Natural killer cell (primary cell): ENCODE data around the gene RPL13A. TPM values are rescaled to one million over a fixed set of nuclear protein-coding genes. Genes with fewer than 3 reads are reported as not detected.

Experiments used
- ATAC-seq, 3 donors: fragments of 150-1000 bp in 2 of 3; fragments of 200-7000 bp in 1 of 3; cut with Tn5 transposase; 1 replicate in 1 of 3; 2 replicates in 2 of 3; pipeline ENCODE4 v1.10.0; 2021; ENCODE audit warnings: mild to moderate bottlenecking in 2 of 3, moderate library complexity in 2 of 3
- DNase-seq, 2 donors: peaks; one replicate each; pipeline versions ENCODE4 v3.0.0 to v3.0.0-alpha.2; 2013 to 2021; ENCODE audit warnings: mixed read lengths in 1 of 2
- H3K27ac ChIP-seq: one replicate; pipeline ENCODE4 v1.5.1; 2013; ENCODE audit warnings: mild to moderate bottlenecking, low read length
- H3K27me3 ChIP-seq: one replicate; pipeline ENCODE4 v1.6.1; 2013; ENCODE audit warnings: low read length; ENCODE audit not compliant: control insufficient read depth, insufficient read depth
- H3K36me3 ChIP-seq: one replicate; pipeline ENCODE4 v1.6.1; 2013; ENCODE audit warnings: low read length; ENCODE audit not compliant: control insufficient read depth, insufficient read depth
- H3K4me1 ChIP-seq: one replicate; pipeline ENCODE4 v1.6.1; 2013; ENCODE audit warnings: low read length; ENCODE audit not compliant: control insufficient read depth, insufficient read depth
- H3K4me3 ChIP-seq: one replicate; pipeline ENCODE4 v1.5.1; 2013; ENCODE audit warnings: low read length
- H3K9me3 ChIP-seq: one replicate; pipeline ENCODE4 v1.6.1; 2013; ENCODE audit warnings: low read length; ENCODE audit not compliant: control insufficient read depth, insufficient read depth
- H3K27ac Mint-ChIP-seq, 2 donors: one replicate each; pipeline ENCODE4 v1.8.0; 2022; ENCODE audit warnings: mild to moderate bottlenecking in 2 of 2, mixed read lengths in 2 of 2, moderate library complexity in 1 of 2
- H3K27me3 Mint-ChIP-seq, 2 donors: one replicate each; pipeline ENCODE4 v1.8.0; 2022; ENCODE audit warnings: low read depth in 2 of 2, mixed read lengths in 2 of 2
- H3K36me3 Mint-ChIP-seq: one replicate; pipeline ENCODE4 v1.8.0; 2022; ENCODE audit warnings: mixed read lengths
- H3K4me1 Mint-ChIP-seq, 2 donors: one replicate each; pipeline ENCODE4 v1.8.0; 2022; ENCODE audit warnings: mixed read lengths in 2 of 2
- H3K4me3 Mint-ChIP-seq: one replicate; pipeline ENCODE4 v1.8.0; 2022; ENCODE audit warnings: mild to moderate bottlenecking, moderate library complexity, mixed read lengths
- H3K9me3 Mint-ChIP-seq, 2 donors: one replicate each; pipeline ENCODE4 v1.8.0; 2022; ENCODE audit warnings: mixed read lengths in 2 of 2
- CTCF ChIP-seq: fragments of 200-600 bp; IDR thresholded peaks from one replicate; pipeline ENCODE4 v1.8.0; 2022; ENCODE audit warnings: antibody characterized with exemption
- WGBS: methylation state at CpG from one replicate; pipeline ENCODE4 v1.1.7; 2013; ENCODE audit warnings: missing lambda C conversion rate; ENCODE audit not compliant: insufficient coverage; 5-methylcytosine and 5-hydroxymethylcytosine counted together
- intact Hi-C: fragments of 100-400 bp; cut with micrococcal nuclease; formaldehyde crosslinking; loops from one replicate; pipeline ENCODE4 v1.14.2; 2022
- total RNA-seq, 4 donors: library from RNA; stranded (reverse); fragments of 120-200 nt in 1 of 4; gene quantifications; one replicate each; pipeline versions ENCODE4 v1.2.3 to v1.2.4, GENCODE V29; 2013 to 2022

RPL13A gene
- total RNA-seq, 3 donors from 2014 or later (not counting 1 experiment from before 2014, with no cell fraction given): 1,881 to 2,284 (median 2,283) TPM

GRCh38 chr19:49492573-49493405 lies 5.4 kb downstream of the RPL13A start:
- Mint-ChIP-seq H3K27me3 (no peaks in the 10 kb centered on the region), H3K9me3 (no peaks in the 10 kb centered on the region), H3K4me3 (peak overlapping the region; percentile 45), H3K4me1 (peaks cover 44 to 48% of the 10 kb centered on the region in 2 donors), H3K27ac (peak overlapping the region; percentile 69 to 97), H3K36me3 (peaks cover 8% of the 10 kb centered on the region)
- 84% methylated on average over 10 of the region's 12 CpGs for WGBS
- H3K4me1 ChIP-seq: peaks cover 72% of the 10 kb centered on the region
- intact Hi-C loops: no loop called here
- no peak for TF ChIP-seq CTCF
- H3K9me3 ChIP-seq: no peaks in the 10 kb centered on the region
- no peak overlapping the region for H3K4me3 ChIP-seq
- peaks cover 50% of the 10 kb centered on the region for H3K36me3 ChIP-seq
- no peaks in the 10 kb centered on the region for H3K27me3 ChIP-seq
- ATAC-seq (no peak), DNase-seq (peak in 1 of 2 donors; percentile 54)
- H3K27ac ChIP-seq: peak overlapping the region; percentile 33

GRCh38 chr19:49496574-49497008 lies 9.2 kb downstream of the RPL13A start:
- H3K9me3 Mint-ChIP-seq: no peaks in the 10 kb centered on the region
- TF ChIP-seq CTCF: no peak
- H3K4me1 Mint-ChIP-seq: peaks cover 54 to 66% of the 10 kb centered on the region in 2 donors
- no peak for DNase-seq
- WGBS: 0% methylated on average over 11 of the region's 11 CpGs
- Histone ChIP-seq H3K27me3 (no peaks in the 10 kb centered on the region), H3K27ac (peak overlapping the region; percentile 83), H3K9me3 (no peaks in the 10 kb centered on the region), H3K4me1 (peaks cover 77% of the 10 kb centered on the region), H3K4me3 (peak overlapping the region; percentile 62), H3K36me3 (peaks cover 45% of the 10 kb centered on the region)
- H3K27me3 Mint-ChIP-seq: no peaks in the 10 kb centered on the region
- peak overlapping the region; percentile 99 for H3K4me3 Mint-ChIP-seq
- no peak for ATAC-seq
- intact Hi-C loops: loop anchor here (1.0 to 2.0 kb wide), 5 partner anchors 9 to 380 kb away; partner anchors contain the start of genes ALDH16A1, PRMT1, RPL13A and RRAS
- H3K36me3 Mint-ChIP-seq: peaks cover 8% of the 10 kb centered on the region
- H3K27ac Mint-ChIP-seq: peak overlapping the region; percentile 97 to 98

GRCh38 chr19:49497047-49497788 lies 9.8 kb downstream of the RPL13A start:
- Mint-ChIP-seq H3K27ac (peak overlapping the region; percentile 97 to 98), H3K4me1 (peaks cover 55 to 69% of the 10 kb centered on the region in 2 donors), H3K27me3 (no peaks in the 10 kb centered on the region), H3K4me3 (peak overlapping the region; percentile 99), H3K9me3 (no peaks in the 10 kb centered on the region), H3K36me3 (peaks cover 8% of the 10 kb centered on the region)
- H3K9me3 ChIP-seq: no peaks in the 10 kb centered on the region
- peaks cover 39% of the 10 kb centered on the region for H3K36me3 ChIP-seq
- peaks cover 83% of the 10 kb centered on the region for H3K4me1 ChIP-seq
- H3K27me3 ChIP-seq: no peaks in the 10 kb centered on the region
- intact Hi-C loops: loop anchor here (2.0 kb wide), 1 partner anchor 44 kb away; the partner anchor contains the start of gene ALDH16A1
- peak overlapping the region; percentile 83 for H3K27ac ChIP-seq
- no peak for TF ChIP-seq CTCF
- 15% methylated on average over 22 of the region's 22 CpGs for WGBS
- peak; percentile 43 to 91 for DNase-seq
- ATAC-seq: no peak
- peak overlapping the region; percentile 62 for H3K4me3 ChIP-seq
